Activated CD8-positive, alpha-beta memory T cell treated with anti-CD3 and anti-CD28 coated beads, Interleukin-2, amount 50 U/mL, for 24 hours (primary cell): ENCODE results near the gene MYADML2.

Source experiments
- DNase-seq: peaks from one replicate; pipeline ENCODE4 v3.0.0-alpha.2; 2020; ENCODE audit errors: extremely low read depth

Gene MYADML2

GRCh38 chr17:81899514-81900166 is 47.4 kb downstream of the MYADML2 start:
- no peak for DNase-seq

DNA sequence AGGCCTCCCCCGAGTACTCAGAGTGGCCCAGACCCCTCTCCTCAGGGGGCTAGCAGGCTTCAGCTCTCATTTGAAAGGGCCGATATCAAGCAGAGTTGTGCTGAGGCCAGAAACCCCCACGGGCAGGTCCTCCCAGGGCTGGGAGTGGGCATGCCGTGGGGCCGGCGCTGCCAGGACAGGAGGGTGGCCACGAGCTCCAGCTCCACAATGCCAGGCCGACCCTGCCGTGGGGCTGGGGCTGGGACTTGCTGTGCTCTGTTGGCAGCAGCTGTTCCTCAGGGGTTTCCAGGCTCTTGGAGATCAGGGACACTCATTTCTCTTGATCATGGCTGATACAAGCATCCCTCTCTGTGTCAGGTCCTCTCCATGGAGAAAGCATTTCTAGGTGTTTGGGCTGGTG is 48.1 kb downstream of the MYADML2 start:
- no peak for DNase-seq

DNA sequence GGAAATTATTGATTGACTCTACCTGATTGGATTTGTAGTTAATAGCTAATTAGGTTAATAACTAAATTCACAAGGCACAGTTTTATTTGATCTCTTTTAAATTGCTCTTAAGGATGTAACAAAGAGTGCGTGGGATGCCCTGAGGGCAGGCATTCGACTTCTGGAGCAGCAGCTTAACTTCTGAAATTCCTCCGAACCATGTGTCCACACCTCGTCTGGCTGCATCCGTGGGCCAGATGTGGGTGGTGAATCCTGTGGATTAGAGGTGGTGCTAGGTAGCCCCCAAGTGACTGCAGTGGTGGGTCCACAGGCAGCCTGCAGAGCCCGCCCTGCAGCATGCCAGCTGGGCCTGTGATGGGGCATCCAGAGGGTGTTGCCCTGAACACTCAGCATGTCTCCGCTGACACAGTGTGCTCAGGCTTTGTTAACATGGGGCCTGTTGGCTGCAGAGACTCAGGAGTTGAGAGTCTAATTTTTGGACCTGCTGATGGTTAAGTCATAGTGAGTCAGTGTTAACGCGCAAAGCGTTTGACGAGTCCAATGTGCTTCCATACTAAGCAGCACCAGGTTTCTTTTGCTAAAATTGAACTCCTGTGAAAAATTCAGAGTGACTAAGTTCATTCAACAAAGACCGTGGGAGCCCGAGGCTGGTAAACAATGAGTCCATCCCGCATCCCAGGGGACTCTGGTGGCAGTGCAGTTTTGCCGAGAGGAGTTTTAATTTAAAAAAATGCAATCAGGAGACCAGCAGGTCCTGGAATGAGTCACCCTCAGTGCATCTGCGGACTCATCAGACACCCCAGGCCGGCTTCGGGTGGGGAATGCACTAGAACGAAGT is 48.8 kb downstream of the MYADML2 start:
- DNase-seq = no peak

DNA sequence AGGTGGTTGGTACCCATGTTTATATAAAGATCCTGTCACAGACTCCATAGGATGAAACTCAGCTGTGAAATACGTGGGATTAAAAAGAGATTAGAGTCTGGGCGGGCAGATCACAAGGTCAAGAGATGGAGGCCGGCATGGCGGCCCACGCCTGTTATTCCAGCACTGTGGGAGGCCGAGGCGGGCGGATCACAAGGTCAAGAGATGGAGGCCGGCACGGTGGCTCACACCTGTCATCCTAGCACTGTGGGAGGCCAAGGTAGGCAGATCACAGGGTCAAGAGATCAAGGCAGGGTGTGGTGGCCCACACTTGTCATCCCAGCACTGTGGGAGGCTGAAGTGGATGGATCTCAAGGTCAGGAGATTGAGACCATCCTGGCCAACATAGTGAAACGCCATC is 51.6 kb downstream of the MYADML2 start:
- DNase-seq = no peak

DNA sequence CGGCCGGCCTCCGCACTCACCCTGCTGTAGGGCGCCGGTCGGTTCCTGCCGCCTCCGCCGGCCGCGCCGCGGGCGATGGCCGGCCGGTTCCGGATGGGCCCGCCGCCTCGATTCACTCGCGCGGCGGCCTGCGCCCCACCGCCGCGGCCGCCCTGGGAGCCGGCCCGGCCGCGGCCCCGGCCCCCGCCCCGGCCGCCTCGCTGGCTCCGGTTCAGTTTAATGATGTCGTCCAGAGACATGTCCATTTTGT is 55.8 kb downstream of the MYADML2 start:
- DNase-seq = no peak

- DNase-seq = no peak
Observed at GRCh38 chr17:81890447-81891302, 56.4 kb downstream of the MYADML2 start.
